ENCODE measurements around the gene OR10A4.
"Not testable (repeated sequence)": the region's sequence is repeated elsewhere in the genome, so short reads cannot be mapped to it uniquely, and the experiment has no call there.

The OR10A4 gene

GRCh38 chr11:6900327-6900999 lies 24.0 kb downstream of the OR10A4 start:
- FAIRE-seq: no peak

DNA sequence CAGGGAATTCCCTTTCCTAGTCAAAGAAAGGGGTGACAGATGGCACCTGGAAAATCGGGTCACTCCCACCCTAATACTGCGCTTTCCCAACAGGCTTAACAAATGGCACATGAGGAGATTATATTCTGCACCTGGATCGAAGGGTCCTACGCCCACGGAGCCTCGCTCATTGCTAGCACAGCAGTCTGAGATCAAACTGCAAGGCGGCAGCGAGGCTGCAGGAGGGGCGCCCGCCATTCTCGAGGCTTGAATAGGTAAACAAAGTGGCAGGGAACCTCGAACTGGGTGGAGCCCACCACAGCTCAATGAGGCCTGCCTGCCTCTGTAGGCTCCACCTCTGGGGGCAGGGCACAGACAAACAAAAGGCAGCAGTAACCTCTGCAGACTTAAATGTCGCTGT lies 28.4 kb downstream of the OR10A4 start:
- not testable (repeated sequence) for FAIRE-seq

DNA sequence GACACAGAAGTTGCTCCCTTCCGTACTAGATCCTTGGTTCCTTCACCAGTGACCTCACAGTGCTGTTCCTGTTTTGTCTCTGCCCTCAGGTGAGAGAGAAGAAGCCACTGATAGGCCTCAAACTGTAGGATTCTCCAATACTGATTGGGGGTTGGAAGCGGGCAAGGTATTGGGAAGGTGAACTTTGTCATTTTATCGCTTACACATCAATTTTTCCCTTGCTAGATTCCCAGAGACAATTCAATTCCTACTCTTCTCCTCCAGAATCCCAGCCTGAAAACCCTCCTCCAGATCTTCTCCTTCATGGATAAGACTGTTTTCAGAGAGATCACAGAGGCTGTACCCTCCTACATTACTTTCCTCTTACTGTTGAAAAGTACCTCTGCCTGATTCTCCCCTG lies 35.0 kb downstream of the OR10A4 start:
- no peak for FAIRE-seq

- no peak for FAIRE-seq
Observed at GRCh38 chr11:6911948-6912347, 35.5 kb downstream of the OR10A4 start.

DNA sequence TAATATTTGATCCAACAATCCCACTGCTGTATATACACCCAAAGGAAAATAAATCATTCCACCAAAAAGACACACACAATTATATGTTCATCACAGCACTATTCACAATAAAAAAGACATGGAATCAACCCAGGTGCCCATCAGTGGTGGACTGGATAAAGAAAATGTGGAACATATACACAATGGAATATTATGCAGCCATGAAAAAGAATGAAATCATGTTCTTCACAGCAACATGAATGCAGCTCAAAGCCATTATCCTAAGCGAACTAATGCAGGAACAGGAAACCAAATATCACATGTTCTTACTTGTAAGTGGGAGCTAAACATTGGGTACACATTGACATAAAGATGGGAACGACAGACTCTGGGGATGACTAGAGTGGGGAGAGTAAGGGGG lies 43.3 kb downstream of the OR10A4 start:
- FAIRE-seq: no peak

- no peak for FAIRE-seq
Observed at GRCh38 chr11:6920702-6921101, 44.3 kb downstream of the OR10A4 start, which contains the start of gene OR2D3. OR2D3 (plus strand) TSS chr11:6921002; CDS start chr11:6921002, 0 bp downstream.

- no peak for FAIRE-seq
Observed at GRCh38 chr11:6925007-6925577, 48.7 kb downstream of the OR10A4 start.

DNA sequence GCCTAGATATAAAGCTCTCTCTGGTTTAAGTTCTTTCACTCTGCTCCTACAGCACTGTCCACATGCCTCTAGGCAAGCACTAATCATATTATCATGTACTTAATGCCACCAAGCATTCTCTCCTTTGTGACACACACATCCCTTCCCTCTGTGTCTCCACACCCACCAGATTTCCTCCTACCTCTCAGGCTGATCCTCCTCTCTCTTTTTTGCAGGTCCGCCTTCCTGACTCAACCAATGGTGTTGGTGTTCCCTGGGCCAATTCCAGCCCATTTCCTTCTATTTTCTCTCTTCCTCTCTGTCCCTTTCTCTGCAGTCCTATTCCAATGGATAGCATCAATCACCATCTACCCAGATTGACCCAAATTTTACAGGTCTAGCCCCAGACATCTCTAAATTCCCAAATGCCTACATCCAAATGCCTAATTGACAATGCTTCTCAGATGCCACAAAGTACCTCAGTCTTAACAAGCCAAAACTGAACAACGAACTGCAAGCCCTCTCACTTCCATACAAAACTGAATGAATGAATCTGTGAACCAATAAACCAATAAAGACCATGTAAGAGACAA lies 49.3 kb downstream of the OR10A4 start:
- no peak for FAIRE-seq

DNA sequence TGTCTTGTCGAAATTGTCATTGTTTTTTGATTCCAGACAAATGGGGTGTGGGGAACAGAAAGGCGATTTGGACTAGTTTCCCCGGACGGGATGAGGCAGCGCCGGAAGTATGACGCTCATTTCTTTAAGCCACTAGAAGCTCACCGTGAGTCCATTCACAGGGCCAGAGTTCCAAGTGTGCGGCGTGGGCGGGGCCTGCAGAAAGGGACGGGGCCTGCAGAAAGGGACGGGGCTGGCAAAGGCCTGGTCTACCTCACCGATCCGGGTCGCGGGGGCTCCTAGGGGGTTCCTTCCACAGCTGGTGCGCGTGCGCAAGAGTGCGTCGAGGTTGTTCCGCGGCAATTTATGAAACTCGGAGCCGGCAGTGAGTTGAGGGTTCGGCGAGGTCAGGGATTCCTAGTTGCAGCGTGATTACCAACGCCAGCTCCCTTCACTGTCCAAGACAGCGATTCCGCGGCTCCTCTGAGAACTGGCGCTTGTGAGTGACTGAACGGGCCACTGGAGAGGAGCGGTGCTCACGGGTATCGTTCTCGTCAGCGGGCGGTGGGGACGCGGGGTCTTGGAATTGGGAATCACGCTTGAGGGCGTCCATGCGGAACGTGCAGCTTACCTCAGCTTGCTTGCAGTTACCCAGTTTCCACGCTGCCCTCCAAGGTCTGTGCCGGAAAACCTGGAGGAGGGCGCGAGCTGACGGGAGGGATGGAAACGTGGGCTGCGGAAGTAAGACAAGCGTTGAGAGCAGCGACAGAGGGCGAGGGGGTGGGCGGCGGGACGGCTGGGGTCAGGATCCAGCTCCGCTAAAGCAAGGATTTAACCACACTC lies 50.0 kb downstream of the OR10A4 start, which contains the start of gene ZNF215:
Gene ZNF215 (plus strand): TSS at position 219 of the 822 bp plus-strand sequence. CDS start 5,847 bp downstream, outside the sequence.
- FAIRE-seq: no peak

GRCh38 chr11:6927030-6927617 lies 50.7 kb downstream of the OR10A4 start:
- FAIRE-seq: no peak
